Adrenal gland (tissue), 5 donors: Measurements from ENCODE around the gene APOL6.

Source experiments
- POLR2A ChIP-seq, 2 donors: fragments of 450-650 bp; IDR thresholded peaks; one replicate each; pipeline ENCODE4 v1.6.1; 2017; ENCODE audit warnings: antibody characterized with exemption in 2 of 2, mild to moderate bottlenecking in 2 of 2, moderate library complexity in 1 of 2
- TF ChIP-seq, protein P1 (sequence below), 6 experiments: fragments of 450-650 bp in 4 of 6; fragments of 200-600 bp in 2 of 6; sonication (generic) in 1 of 6; IDR thresholded peaks; 1 replicate in 5 of 6; 2 replicates in 1 of 6; pipeline versions ENCODE4 v1.5.1 to v1.8.0; 2016 to 2021; ENCODE audit warnings: antibody characterized with exemption in 6 of 6, mild to moderate bottlenecking in 2 of 6, moderate library complexity in 1 of 6
- donor health status: DM: no; HTN: no; CAD: no.

GRCh38 chr22:35697142-35697541 lies 48.9 kb downstream of the APOL6 start:
- TF ChIP-seq, protein P1, sequence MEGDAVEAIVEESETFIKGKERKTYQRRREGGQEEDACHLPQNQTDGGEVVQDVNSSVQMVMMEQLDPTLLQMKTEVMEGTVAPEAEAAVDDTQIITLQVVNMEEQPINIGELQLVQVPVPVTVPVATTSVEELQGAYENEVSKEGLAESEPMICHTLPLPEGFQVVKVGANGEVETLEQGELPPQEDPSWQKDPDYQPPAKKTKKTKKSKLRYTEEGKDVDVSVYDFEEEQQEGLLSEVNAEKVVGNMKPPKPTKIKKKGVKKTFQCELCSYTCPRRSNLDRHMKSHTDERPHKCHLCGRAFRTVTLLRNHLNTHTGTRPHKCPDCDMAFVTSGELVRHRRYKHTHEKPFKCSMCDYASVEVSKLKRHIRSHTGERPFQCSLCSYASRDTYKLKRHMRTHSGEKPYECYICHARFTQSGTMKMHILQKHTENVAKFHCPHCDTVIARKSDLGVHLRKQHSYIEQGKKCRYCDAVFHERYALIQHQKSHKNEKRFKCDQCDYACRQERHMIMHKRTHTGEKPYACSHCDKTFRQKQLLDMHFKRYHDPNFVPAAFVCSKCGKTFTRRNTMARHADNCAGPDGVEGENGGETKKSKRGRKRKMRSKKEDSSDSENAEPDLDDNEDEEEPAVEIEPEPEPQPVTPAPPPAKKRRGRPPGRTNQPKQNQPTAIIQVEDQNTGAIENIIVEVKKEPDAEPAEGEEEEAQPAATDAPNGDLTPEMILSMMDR (IDR thresholded peaks at IDR 0.05), result no peak
- TF ChIP-seq POLR2A (IDR thresholded peaks at IDR 0.05), result no peak
